H54 (cell line): ENCODE results near the gene LIPH.
A peak's percentile ranks its signal among the peaks of the same experiment; 100 is the strongest.
"Not testable (repeated sequence)": the region's sequence is repeated elsewhere in the genome, so short reads cannot be mapped to it uniquely, and the experiment has no call there.

ENCODE experiments used
- DNase-seq: peaks from one replicate; pipeline ENCODE4 v3.0.0; 2011; ENCODE audit warnings: low spot score, mixed read lengths; ENCODE audit not compliant: insufficient read length
- FAIRE-seq: peaks from 3 replicates; lab custom pipeline; 2011; peaks lifted over from hg19 to GRCh38; lab: Jason Lieb, UNC
- POLR2A ChIP-seq: IDR thresholded peaks from 2 replicates; pipeline ENCODE4 v1.6.1; 2011; ENCODE audit warnings: low read depth, mild to moderate bottlenecking, low read length

LIPH gene

DNA sequence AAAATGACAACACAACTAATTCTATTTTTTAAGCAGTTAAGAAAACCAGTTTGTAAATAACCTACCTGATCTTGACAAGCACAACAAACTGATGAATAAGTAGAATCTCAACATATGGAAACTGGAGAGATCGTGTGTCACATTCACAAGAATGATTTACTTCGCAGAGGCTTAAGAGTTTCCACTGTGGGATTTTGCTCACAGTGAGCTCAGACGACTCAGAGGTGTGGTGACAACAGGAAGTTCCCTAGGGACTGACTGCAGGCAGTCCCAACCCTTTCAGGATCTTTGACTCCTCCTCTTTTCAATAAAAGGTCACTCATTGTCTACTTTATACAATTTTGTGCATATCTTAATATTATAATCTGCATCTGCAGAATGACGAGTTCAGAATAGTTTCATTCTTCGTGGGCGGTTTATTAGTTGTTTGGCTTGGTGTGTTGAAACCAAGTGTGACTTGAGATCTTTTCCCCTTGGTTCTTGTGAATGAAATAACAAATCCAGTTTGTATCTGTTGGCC, at the start of gene LIPH:
Gene LIPH (minus strand): TSS at position 231 of the 520 bp plus-strand sequence. CDS start 117 bp downstream, at position 114.
- FAIRE-seq (peak; percentile 97), DNase-seq (peak; percentile 45)
- TF ChIP-seq POLR2A, result no peak

DNA sequence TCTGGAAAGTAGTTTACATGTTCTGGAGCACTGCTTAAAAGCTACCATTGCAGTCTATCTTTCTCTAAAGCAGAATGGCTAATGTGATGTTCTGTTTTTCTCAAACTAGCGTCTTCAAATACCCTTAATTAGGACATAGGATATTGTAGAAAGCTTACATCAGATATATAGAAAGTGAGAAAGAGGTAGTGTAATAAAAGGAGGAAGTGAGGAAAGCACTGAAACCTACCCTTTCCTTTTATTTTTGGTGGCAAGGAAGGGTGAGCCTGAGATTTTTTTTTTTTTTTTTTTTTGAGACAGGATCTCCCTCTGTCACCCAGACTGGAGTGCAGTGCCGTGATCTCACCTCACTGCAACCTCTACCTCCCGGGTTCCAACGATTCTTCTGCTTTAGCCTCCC, 43.1 kb upstream of the LIPH start:
- TF ChIP-seq POLR2A, result no peak
- FAIRE-seq (peak; percentile 45), DNase-seq (no peak)

DNA sequence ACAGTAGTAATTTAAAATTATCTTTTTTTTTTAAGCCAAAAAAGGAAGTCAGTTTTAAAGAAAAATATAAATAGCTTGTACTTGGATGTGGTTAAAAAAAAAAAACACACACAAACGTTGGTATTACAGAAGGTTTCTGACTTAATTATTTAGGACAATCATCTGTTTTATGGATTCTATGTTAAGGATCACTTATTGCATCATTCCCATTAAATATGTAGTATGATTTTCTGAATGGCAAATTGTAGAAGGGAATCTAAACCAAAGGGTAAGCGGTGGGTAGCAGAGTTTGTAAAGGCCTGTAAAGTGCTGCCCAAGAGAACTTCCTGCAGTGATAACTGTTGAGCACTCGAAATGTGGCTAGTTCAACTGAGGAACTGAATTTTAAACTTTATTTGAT, 41.7 kb upstream of the LIPH start:
- FAIRE-seq (no peak), DNase-seq (no peak)
- TF ChIP-seq POLR2A, result no peak

DNA sequence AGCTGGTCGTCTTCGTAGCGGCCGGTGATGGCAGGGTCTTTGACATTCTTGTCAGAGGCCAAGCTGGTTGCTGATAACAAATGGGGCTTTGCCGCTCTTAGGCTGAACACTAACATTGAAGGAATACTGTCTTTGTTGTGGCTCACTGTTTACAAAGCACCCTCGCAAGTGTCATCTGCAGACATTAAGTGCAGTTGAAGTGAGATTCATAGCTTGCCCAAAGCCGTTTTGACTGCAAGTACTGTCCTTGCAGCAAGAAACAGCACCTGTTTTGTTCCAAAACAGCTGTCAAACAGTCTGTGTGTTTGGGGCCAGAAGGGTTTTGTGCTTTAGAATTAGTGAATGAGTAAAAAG, 34.3 kb upstream of the LIPH start:
- no peak for DNase-seq
- TF ChIP-seq POLR2A, result no peak
- FAIRE-seq, result no peak

DNA sequence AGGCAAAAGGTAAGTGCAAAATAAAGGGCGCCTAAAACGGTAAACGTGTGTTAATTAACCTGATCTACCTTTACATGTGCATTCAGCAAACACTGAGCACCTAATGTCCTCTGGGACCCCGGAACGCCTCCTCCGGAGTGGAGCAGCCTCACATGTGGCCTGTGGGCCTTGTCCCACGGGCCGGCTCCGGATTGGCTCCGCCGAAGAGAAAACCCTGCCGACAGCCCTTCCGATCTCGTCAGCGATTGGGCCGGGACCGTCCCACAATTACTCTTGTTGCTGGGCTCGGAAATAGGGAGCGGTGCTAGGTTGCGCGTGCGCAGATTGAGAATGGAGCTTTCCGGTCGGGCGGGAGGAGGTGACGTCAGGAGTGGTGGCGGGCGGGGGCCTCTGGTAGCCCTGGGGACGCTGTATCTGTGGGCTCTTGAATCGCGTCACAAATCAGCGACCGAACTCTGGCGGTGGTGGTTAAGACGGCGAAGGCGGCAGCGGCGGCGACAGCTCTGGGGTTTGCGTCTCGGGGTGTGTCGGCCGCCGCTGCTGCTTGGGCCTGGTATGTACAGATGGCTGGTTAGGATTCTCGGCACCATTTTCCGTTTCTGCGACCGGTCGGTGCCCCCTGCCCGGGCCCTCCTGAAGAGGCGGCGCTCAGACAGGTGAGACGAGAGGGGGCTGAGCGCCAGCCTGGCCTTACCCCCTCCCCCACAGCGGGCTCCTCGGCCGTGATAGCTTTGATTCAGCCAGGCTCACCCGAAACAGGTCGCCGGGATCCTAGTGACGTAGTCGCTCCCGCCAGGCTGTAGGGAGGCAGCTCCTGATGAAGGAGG, 33.7 kb upstream of the LIPH start, which contains the start of gene SENP2:
Gene SENP2 (plus strand): TSS at position 437 of the 827 bp plus-strand sequence. CDS start 119 bp downstream, at position 556.
- DNase-seq, result peak; percentile 97
- TF ChIP-seq POLR2A, result peak; percentile 66
- peak; percentile 98 for FAIRE-seq

DNA sequence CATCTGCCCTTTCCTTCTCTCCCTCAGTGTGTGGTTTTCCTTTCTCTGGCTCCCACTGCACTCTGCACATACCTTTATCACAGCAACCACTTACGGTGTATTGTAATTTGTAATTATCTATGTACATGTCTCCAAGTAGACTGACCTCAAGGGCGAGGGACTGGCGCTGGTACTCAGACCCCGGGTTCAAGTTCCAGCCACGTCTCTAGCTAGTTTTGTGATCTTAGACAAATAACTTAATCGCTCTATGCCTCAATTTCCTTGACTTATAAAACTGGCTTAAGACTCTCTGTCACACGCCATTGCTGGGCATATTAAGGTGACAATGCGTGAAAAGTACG, 33.1 kb upstream of the LIPH start:
- no peak for FAIRE-seq
- no peak for DNase-seq

DNA sequence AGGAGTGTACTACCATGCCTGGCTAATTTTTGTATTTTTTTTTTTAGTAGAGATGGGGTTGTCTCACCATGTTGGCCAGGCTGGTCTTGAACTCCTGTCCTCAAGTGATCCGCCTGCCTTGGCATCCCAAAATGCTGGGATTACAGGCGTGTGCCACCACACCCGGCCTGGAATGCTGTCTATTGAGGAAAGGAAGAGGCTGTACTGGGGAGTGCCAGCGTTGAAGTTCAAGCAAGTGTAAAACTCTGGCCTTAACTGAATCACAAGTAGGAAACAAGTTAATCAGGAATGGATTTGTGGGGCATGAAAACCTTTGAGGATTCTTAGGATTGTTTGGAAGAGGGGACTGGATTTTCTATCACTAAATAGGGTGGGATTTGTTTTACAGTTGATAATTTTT, 32.3 kb upstream of the LIPH start:
- no peak for TF ChIP-seq POLR2A
- FAIRE-seq, result no peak
- no peak for DNase-seq

More for the DNA sequence above, 33.1 kb upstream of the LIPH start:
- TF ChIP-seq POLR2A, result no peak

DNA sequence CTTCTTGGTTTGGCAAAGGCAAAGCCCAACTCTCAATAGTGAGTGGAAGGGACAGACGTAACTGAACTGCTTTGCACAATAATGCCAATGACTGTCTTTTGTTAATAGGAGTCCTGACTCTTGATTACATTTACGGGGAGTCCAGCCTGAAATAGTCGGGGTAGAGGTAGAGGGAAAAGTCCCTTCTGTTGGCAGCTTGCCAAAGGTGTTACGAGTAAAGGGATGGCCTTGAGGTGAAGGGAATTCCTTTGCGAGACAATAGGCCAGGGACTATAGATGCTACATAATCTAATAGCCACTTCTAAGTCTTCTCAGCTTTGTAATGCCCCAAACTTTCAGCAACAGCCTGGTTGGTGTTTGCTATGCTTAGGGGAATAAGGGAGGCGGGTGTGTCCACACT, 31.5 kb upstream of the LIPH start:
- TF ChIP-seq POLR2A, result no peak
- no peak for DNase-seq
- FAIRE-seq, result no peak

DNA sequence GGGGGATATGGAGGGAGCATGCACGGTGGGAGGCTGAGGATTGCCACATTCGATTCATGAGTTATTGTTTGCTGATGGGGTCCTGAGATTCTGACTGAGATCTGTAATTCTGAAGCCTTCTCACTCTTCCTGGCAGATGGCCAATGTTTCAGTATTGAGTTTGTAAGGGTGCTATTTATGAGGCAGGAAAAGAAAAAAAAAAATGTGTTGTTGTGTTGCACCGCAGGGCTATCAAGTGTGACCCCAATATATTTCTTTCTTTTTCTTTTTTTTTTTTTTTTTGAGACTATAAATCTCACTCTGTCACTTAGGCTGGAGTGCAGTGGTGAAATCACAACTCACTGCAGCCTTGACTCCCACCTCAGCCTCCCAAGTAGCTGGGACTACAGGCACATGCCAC, 30.5 kb upstream of the LIPH start:
- DNase-seq, result no peak
- no peak for FAIRE-seq

DNA sequence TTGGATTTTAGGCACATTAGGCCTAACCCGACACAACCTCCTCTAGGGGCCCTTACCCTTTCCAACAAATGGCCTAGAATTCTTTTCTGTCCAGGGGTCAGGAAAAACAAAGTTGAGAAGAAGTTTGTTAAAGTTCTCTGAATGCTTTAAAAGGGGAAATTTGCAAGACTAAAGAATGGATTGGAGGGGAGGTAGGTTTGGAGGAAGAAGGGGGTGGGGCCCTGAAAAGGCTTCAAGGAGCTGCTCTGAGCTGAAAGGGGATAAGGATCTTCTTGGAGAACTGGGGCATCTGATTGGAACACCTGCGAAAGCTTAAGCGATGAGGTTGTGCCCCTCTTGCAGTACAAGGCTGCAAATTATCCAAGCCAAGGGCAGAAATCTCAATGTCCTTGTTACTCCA, 29.8 kb upstream of the LIPH start:
- no peak for FAIRE-seq
- no peak for DNase-seq
- no peak for TF ChIP-seq POLR2A

More for the DNA sequence above, 30.5 kb upstream of the LIPH start:
- no peak for TF ChIP-seq POLR2A

DNA sequence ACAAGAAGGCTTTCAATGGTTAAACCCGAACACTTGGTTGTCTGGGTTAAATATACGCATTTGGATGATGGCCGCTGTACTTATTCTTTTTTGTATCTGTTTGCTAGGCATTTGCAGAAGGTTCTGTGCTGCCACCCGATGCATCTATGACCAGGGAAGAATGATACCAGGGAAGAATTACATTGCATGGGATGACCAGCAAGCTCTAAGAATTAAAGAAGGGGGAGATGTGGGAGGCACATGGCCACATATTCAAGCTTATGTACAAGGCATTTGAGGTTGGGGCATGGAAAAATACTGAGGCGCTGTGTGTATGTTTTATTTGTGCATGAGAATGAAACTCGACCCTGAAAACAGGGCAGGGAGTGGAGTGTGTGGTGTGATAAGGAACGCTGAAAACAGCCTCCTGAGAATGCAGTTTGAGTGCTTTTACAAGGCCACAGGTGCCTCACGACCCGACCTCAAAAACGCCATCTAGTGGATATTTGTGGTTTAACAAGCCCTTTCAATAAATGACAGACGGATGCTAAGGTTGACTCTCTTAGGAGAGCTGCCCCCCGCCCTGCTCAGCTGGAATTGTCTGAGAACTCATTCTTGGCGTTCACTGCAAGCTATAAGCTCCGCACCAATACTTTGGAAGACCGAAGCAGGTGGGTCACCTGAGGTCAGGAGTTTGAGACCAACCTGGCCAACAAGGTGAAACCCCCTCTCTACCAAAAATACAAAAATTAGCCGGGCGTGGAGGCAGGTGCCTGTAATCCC, 22.9 kb upstream of the LIPH start:
- FAIRE-seq, result peak; percentile 98
- not testable (repeated sequence) for DNase-seq

DNA sequence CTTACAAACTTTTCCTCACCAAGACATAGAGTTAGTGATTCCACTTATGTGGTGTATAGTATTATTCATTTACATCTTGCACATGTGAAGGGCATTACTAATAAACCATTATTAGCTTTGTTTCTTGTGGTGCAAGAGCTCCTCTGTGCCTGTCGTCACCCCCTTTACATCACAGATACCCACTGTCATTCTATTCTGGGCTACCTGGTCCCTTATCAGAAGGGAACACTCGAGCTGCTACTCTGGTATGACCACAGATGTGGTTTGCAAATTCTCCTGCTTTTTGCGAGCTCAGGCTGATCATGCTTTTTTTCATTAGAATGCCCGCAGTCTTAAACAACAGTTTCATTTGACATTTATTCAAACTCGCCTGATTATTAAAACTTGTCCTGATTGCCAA, 19.8 kb upstream of the LIPH start:
- no peak for FAIRE-seq

DNA sequence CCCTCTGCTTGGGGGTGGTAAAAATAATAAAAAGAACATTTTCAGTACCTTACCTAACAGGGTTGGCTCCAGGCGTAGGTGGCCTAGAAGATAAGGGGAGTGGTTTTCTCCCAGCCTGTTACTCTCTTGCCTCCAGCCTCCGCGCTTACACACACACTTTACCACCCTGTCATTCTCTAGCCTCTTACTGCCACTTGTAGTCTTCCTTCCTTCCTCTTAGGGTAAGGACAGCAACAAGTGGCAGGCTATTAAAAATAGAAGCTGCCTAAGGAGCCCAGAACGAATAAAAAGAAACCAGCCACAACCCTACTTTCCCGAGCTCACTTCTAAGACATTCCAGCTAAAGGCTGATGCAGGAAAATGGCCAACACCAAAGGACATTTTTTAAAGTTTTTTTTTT, 9.6 kb upstream of the LIPH start:
- TF ChIP-seq POLR2A, result no peak
- FAIRE-seq (no peak), DNase-seq (no peak)

More for the DNA sequence above, 19.8 kb upstream of the LIPH start:
- DNase-seq, result no peak
- no peak for TF ChIP-seq POLR2A

DNA sequence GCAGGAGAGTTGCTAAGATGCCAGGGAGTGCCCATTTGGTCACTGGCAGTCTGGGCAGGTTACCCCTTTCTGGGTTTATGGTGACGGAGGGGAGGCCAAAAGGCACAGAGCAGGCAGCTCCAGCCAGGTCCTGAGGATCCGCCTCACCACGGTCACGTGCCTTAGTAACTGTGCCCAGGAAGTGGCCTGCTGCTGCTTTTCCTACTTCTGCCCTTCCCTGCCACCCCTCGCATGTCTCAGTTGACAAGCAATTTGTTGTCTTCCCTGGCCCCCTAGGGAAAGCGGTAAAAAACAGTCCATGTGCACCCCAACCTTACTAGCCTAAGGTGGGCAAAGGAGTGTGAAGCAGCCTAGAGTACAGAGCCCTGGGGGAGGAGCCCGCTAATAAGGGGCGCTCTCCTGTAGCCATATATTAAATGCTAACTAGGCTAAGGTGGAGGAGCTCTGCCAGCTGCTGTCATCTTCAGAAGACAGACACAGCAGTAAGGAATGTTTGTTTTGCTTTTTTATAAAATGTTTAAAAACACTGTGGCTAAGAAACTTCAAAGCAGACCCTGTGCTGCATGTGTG, 9.1 kb upstream of the LIPH start:
- FAIRE-seq, result no peak
- no peak for TF ChIP-seq POLR2A
- no peak for DNase-seq
